HG03175 (cell line): ENCODE measurements around the gene QSOX1.
"Not testable (repeated sequence)": the region's sequence is repeated elsewhere in the genome, so short reads cannot be mapped to it uniquely, and the experiment has no call there.

Experiments
- ATAC-seq: cut with Tn5 transposase; IDR thresholded peaks from one replicate; pipeline ENCODE4 v1.9.1; 2021; ENCODE audit warnings: mild to moderate bottlenecking, moderate library complexity; ENCODE audit not compliant: unreplicated experiment

The QSOX1 gene

GRCh38 chr1:180154325-180155181 lies at the start of gene QSOX1:
Gene QSOX1 (plus strand): TSS chr1:180154869. CDS start chr1:180154908, 39 bp downstream.
- ATAC-seq: peak; percentile 91

- ATAC-seq: no peak
These were observed 42.6 kb upstream of the QSOX1 start for GRCh38 chr1:180112091-180112490.

GRCh38 chr1:180112984-180113647 lies 41.6 kb upstream of the QSOX1 start:
- ATAC-seq: no peak

GRCh38 chr1:180114396-180114945 lies 40.2 kb upstream of the QSOX1 start:
- no peak for ATAC-seq

GRCh38 chr1:180116964-180117763 lies 37.5 kb upstream of the QSOX1 start:
- ATAC-seq: no peak

- no peak for ATAC-seq
These were observed 36.9 kb upstream of the QSOX1 start for GRCh38 chr1:180117764-180118116.

GRCh38 chr1:180119837-180120236 lies 34.8 kb upstream of the QSOX1 start:
- no peak for ATAC-seq

- no peak for ATAC-seq
These were observed 31.2 kb upstream of the QSOX1 start for GRCh38 chr1:180123463-180123936.

- ATAC-seq: no peak
These were observed 24.0 kb upstream of the QSOX1 start for GRCh38 chr1:180130651-180131050.

- no peak for ATAC-seq
These were observed 23.2 kb upstream of the QSOX1 start for GRCh38 chr1:180131510-180131909.

GRCh38 chr1:180133193-180133592 lies 21.5 kb upstream of the QSOX1 start:
- ATAC-seq: no peak

- not testable (repeated sequence) for ATAC-seq
These were observed 21.0 kb upstream of the QSOX1 start for GRCh38 chr1:180133688-180134087.

GRCh38 chr1:180135535-180135934 lies 19.1 kb upstream of the QSOX1 start:
- ATAC-seq: no peak

GRCh38 chr1:180136331-180136967 lies 18.2 kb upstream of the QSOX1 start:
- ATAC-seq: no peak

GRCh38 chr1:180136968-180137356 lies 17.7 kb upstream of the QSOX1 start:
- no peak for ATAC-seq

GRCh38 chr1:180137776-180138175 lies 16.9 kb upstream of the QSOX1 start:
- no peak for ATAC-seq

GRCh38 chr1:180141381-180141934 lies 13.2 kb upstream of the QSOX1 start:
- ATAC-seq: no peak

- ATAC-seq: no peak
These were observed 11.3 kb upstream of the QSOX1 start for GRCh38 chr1:180143359-180143758.

- ATAC-seq: no peak
These were observed 9.9 kb upstream of the QSOX1 start for GRCh38 chr1:180144659-180145357.

GRCh38 chr1:180145446-180145845 lies 9.2 kb upstream of the QSOX1 start:
- ATAC-seq: no peak
